B cell (primary cell): Measurements from ENCODE around the gene TRPV5. TPM values are rescaled to one million over a fixed set of nuclear protein-coding genes. Genes with fewer than 3 reads are reported as not detected.

Experiments used
- ATAC-seq: fragments of 200-7000 bp; cut with Tn5 transposase; one replicate; pipeline ENCODE4 v1.10.0; 2021; ENCODE audit warnings: low read depth, mild to moderate bottlenecking, moderate number of reproducible peaks, moderate library complexity
- CTCF ChIA-PET: fragments of 350-600 bp; sonication (Branson Sonifier 250); formaldehyde crosslinking; loops from one replicate; lab custom pipeline; 2021; ENCODE audit warnings: antibody characterized with exemption, inconsistent platforms; lab: Charles Lee
- POLR2A ChIA-PET: fragments of 350-600 bp; sonication (Branson Sonifier 250); formaldehyde crosslinking; loops from one replicate; lab custom pipeline; 2021; ENCODE audit warnings: antibody characterized with exemption; lab: Charles Lee
- DNase-seq: peaks from one replicate; pipeline ENCODE4 v3.0.0; 2013
- H2AFZ ChIP-seq: 2 replicates; pipeline ENCODE4 v1.6.1; 2012; ENCODE audit warnings: mild to moderate bottlenecking, low read depth, low read length; ENCODE audit not compliant: insufficient read depth, poor library complexity, severe bottlenecking
- H3K27ac ChIP-seq, 2 donors: 1 replicate in 1 of 2; 2 replicates in 1 of 2; pipeline ENCODE4 v1.5.1; 2012 to 2013; ENCODE audit warnings: low read length in 2 of 2, mild to moderate bottlenecking in 2 of 2, moderate library complexity in 1 of 2
- H3K27me3 ChIP-seq, 4 experiments: fragments of 200-600 bp in 1 of 4; sonication (generic) in 1 of 4; replicated peaks in 1 of 4; 1 replicate in 2 of 4; 2 replicates in 2 of 4; pipeline versions ENCODE4 v1.6.1 to v1.7.0; 2013 to 2016; ENCODE audit warnings: low read length in 3 of 4, mild to moderate bottlenecking in 2 of 4, mixed read lengths in 1 of 4, moderate library complexity in 1 of 4; ENCODE audit not compliant: insufficient read depth in 4 of 4, control insufficient read depth in 3 of 4; ENCODE audit errors: control extremely low read depth in 1 of 4
- H3K36me3 ChIP-seq, 2 experiments: replicated peaks in 1 of 2; 1 replicate in 1 of 2; 2 replicates in 1 of 2; pipeline versions ENCODE4 v1.6.1 to v1.7.1; 2013; ENCODE audit warnings: low read length in 1 of 2; ENCODE audit not compliant: insufficient read depth in 2 of 2, control insufficient read depth in 1 of 2; ENCODE audit errors: control extremely low read depth in 1 of 2, extremely low read depth in 1 of 2
- H3K4me1 ChIP-seq, 2 donors: fragments of 200-600 bp in 1 of 2; sonication (generic) in 1 of 2; 1 replicate in 1 of 2; 2 replicates in 1 of 2; pipeline versions ENCODE4 v1.5.1 to v1.6.1; 2013 to 2017; ENCODE audit warnings: low read length in 2 of 2; ENCODE audit not compliant: control insufficient read depth in 2 of 2, insufficient read depth in 2 of 2
- H3K4me2 ChIP-seq: replicated peaks from 2 replicates; pipeline ENCODE3; 2012; ENCODE audit warnings: mild to moderate bottlenecking, low read depth, low read length; ENCODE audit not compliant: poor library complexity, severe bottlenecking
- H3K4me3 ChIP-seq, 5 experiments: fragments of 200-600 bp in 1 of 5; sonication (generic) in 1 of 5; 1 replicate in 3 of 5; 2 replicates in 2 of 5; pipeline versions ENCODE4 v1.5.1 to v1.7.0; 2011 to 2016; ENCODE audit warnings: low read length in 4 of 5, mild to moderate bottlenecking in 4 of 5, low read depth in 2 of 5, control low read depth in 1 of 5, moderate library complexity in 1 of 5; ENCODE audit not compliant: insufficient read depth in 1 of 5; ENCODE audit errors: control extremely low read depth in 1 of 5, extremely low read depth in 1 of 5
- H3K79me2 ChIP-seq: fragments of 200-600 bp; sonication (generic); one replicate; pipeline ENCODE4 v1.6.0; 2016; ENCODE audit warnings: low read length; ENCODE audit not compliant: control insufficient read depth, insufficient read depth
- H3K9ac ChIP-seq: fragments of 200-600 bp; sonication (generic); 2 replicates; pipeline ENCODE4 v1.6.1; 2017; ENCODE audit warnings: mild to moderate bottlenecking, low read length, moderate library complexity
- H3K9me3 ChIP-seq, 3 donors: one replicate each; pipeline versions ENCODE4 v1.6.1 to v1.7.1; 2013; ENCODE audit warnings: low read length in 2 of 3; ENCODE audit not compliant: control insufficient read depth in 2 of 3, insufficient read depth in 1 of 3; ENCODE audit errors: control extremely low read depth in 1 of 3
- H4K20me1 ChIP-seq: 2 replicates; pipeline ENCODE4 v1.6.0; 2012; ENCODE audit warnings: mild to moderate bottlenecking, low read length; ENCODE audit not compliant: insufficient read depth, control insufficient read depth, poor library complexity, severe bottlenecking
- H3K27ac Mint-ChIP-seq: one replicate; pipeline ENCODE4 v1.8.0; 2021; ENCODE audit warnings: mixed read lengths
- H3K27me3 Mint-ChIP-seq: one replicate; pipeline ENCODE4 v1.8.0; 2021; ENCODE audit warnings: mixed read lengths
- H3K4me1 Mint-ChIP-seq: one replicate; pipeline ENCODE4 v1.8.0; 2021; ENCODE audit warnings: mixed read lengths
- H3K4me3 Mint-ChIP-seq: one replicate; pipeline ENCODE4 v1.8.0; 2021; ENCODE audit warnings: mixed read lengths
- H3K9me3 Mint-ChIP-seq: one replicate; pipeline ENCODE4 v1.8.0; 2022; ENCODE audit warnings: mixed read lengths; ENCODE audit not compliant: insufficient read depth
- CTCF ChIP-seq: fragments of 200-600 bp; IDR thresholded peaks from one replicate; pipeline ENCODE4 v1.8.0; 2022; ENCODE audit warnings: antibody characterized with exemption, mild to moderate bottlenecking
- EZH2 ChIP-seq: IDR thresholded peaks from 2 replicates; pipeline ENCODE4 v1.6.1; 2012; ENCODE audit warnings: borderline replicate concordance, low read depth, mild to moderate bottlenecking, moderate library complexity, low read length; ENCODE audit not compliant: insufficient read depth, poor library complexity, severe bottlenecking
- WGBS: methylation state at CpG from one replicate; pipeline ENCODE4 v1.1.5; 2013; ENCODE audit warnings: missing lambda C conversion rate; ENCODE audit not compliant: insufficient coverage; 5-methylcytosine and 5-hydroxymethylcytosine counted together
- intact Hi-C: fragments of 100-400 bp; cut with micrococcal nuclease; formaldehyde crosslinking; loops from one replicate; pipeline ENCODE4 v1.10.0; 2022
- polyA plus RNA-seq: library from polyadenylated mRNA; depleted of rRNA; stranded (reverse); fragments of >200 nt; gene quantifications from 2 replicates; pipeline ENCODE4 v1.2.3, GENCODE V29; 2012
- total RNA-seq, 2 donors: library from RNA; stranded (reverse); fragments of 120-200 nt in 1 of 2; gene quantifications; 1 replicate in 1 of 2; 2 replicates in 1 of 2; pipeline versions ENCODE4 v1.2.3 to v1.2.4, GENCODE V29; 2013 to 2022

The TRPV5 gene
- total and polyA plus RNA-seq, 2 donors (not counting 1 experiment from before 2014, with no cell fraction given), result 0.03 TPM; not detected in 1

DNA sequence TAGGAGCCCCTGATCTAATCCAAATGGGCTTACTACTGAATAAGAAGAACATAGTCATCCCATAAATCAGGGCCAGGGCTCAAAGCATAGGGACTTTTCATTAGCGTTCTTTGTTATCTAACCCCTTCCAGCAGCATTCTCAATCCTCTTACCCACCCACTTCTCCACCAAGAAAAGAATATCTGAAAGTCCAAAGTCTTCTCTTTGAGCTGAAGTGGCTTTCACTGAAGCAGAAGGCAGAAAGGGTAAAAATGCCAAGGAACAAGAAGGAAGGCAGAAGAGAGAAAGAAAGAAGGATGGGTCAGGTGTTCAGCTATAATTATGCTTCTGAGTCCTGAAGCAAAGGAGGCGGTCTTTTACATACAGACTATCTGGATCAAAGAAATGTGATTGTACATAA lies 10.2 kb downstream of the TRPV5 start:
- Histone ChIP-seq H4K20me1 (no peaks in the 10 kb centered on the region), H2AFZ (no peak overlapping the region), H3K4me2 (no peak overlapping the region), H3K27ac (no peak overlapping the region), H3K27me3 (peaks cover 0 to 2% (median 0%) of the 10 kb centered on the region in 4 experiments), H3K36me3 (no peaks in the 10 kb centered on the region), H3K9me3 (no peaks in the 10 kb centered on the region), H3K4me3 (no peak overlapping the region), H3K9ac (no peak overlapping the region), H3K4me1 (peaks cover 22 to 23% of the 10 kb centered on the region in 2 donors), H3K79me2 (no peaks in the 10 kb centered on the region)
- H3K27me3 Mint-ChIP-seq, result peaks cover 8% of the 10 kb centered on the region
- H3K4me3 Mint-ChIP-seq, result no peak overlapping the region
- no peak for DNase-seq
- ATAC-seq, result no peak
- peaks cover 26% of the 10 kb centered on the region for H3K4me1 Mint-ChIP-seq
- ChIA-PET CTCF (no interaction called here), POLR2A (no interaction called here)
- TF ChIP-seq CTCF (no peak), EZH2 (no peak)
- H3K27ac Mint-ChIP-seq, result no peak overlapping the region
- intact Hi-C loops, result no loop called here
- 33% methylated on average over 1 of the region's 2 CpGs for WGBS
- no peaks in the 10 kb centered on the region for H3K9me3 Mint-ChIP-seq

GRCh38 chr7:142919656-142920055 lies 13.9 kb downstream of the TRPV5 start:
- DNase-seq (no peak), ATAC-seq (no peak)
- Histone ChIP-seq H3K27me3 (peaks cover 0 to 4% (median 0%) of the 10 kb centered on the region in 4 experiments), H3K4me2 (no peak overlapping the region), H3K36me3 (no peaks in the 10 kb centered on the region), H3K27ac (no peak overlapping the region), H3K9me3 (no peaks in the 10 kb centered on the region), H3K4me1 (no peaks in the 10 kb centered on the region), H3K9ac (no peak overlapping the region), H4K20me1 (no peaks in the 10 kb centered on the region), H3K4me3 (no peak overlapping the region), H2AFZ (no peak overlapping the region), H3K79me2 (no peaks in the 10 kb centered on the region)
- Mint-ChIP-seq H3K27me3 (peaks cover 17% of the 10 kb centered on the region), H3K4me1 (no peaks in the 10 kb centered on the region), H3K9me3 (no peaks in the 10 kb centered on the region), H3K4me3 (no peak overlapping the region), H3K27ac (no peak overlapping the region)
- CTCF ChIA-PET, result interaction anchor here (1.3 kb wide), 1 partner anchor 10 kb away, joined by 3 read pairs; no protein-coding TSS in a partner anchor
- intact Hi-C loops, result no loop called here
- POLR2A ChIA-PET, result interaction anchor here (0.6 kb wide), 1 partner anchor 267 kb away, joined by 4 read pairs; no protein-coding TSS in a partner anchor
- WGBS, result 93% methylated on average over 3 of the region's 3 CpGs
- TF ChIP-seq CTCF (no peak), EZH2 (no peak)
